Brain pericyte (primary cell): ENCODE results near the gene OTOGL.
"Not testable (repeated sequence)": the region's sequence is repeated elsewhere in the genome, so short reads cannot be mapped to it uniquely, and the experiment has no call there.

ENCODE experiments used
- DNase-seq: peaks from one replicate; pipeline ENCODE4 v3.0.0-alpha.2; 2012; ENCODE audit warnings: low read depth, low spot score

The OTOGL gene

GRCh38 chr12:80120994-80121393 lies 21.7 kb downstream of the OTOGL start:
- no peak for DNase-seq

- DNase-seq = no peak
These were observed 22.3 kb downstream of the OTOGL start for GRCh38 chr12:80121661-80122060.

GRCh38 chr12:80129895-80130530 lies 30.7 kb downstream of the OTOGL start:
- no peak for DNase-seq

GRCh38 chr12:80135624-80136023 lies 36.3 kb downstream of the OTOGL start:
- no peak for DNase-seq

GRCh38 chr12:80140005-80140404 lies 40.7 kb downstream of the OTOGL start:
- no peak for DNase-seq

GRCh38 chr12:80142640-80143039 lies 43.3 kb downstream of the OTOGL start:
- DNase-seq = no peak

GRCh38 chr12:80143537-80143936 lies 44.2 kb downstream of the OTOGL start:
- DNase-seq = no peak

GRCh38 chr12:80149547-80150313 lies 50.4 kb downstream of the OTOGL start:
- not testable (repeated sequence) for DNase-seq

GRCh38 chr12:80151131-80151530 lies 51.8 kb downstream of the OTOGL start:
- no peak for DNase-seq

GRCh38 chr12:80154261-80154660 lies 54.9 kb downstream of the OTOGL start:
- no peak for DNase-seq

GRCh38 chr12:80156306-80156705 lies 57.0 kb downstream of the OTOGL start:
- no peak for DNase-seq

GRCh38 chr12:80157645-80158044 lies 58.3 kb downstream of the OTOGL start:
- DNase-seq = no peak

GRCh38 chr12:80161612-80162011 lies 62.3 kb downstream of the OTOGL start:
- DNase-seq = no peak

GRCh38 chr12:80162177-80162576 lies 62.8 kb downstream of the OTOGL start:
- DNase-seq = no peak

GRCh38 chr12:80165746-80166145 lies 66.4 kb downstream of the OTOGL start:
- no peak for DNase-seq

- no peak for DNase-seq
These were observed 67.4 kb downstream of the OTOGL start for GRCh38 chr12:80166751-80167150.

GRCh38 chr12:80168936-80169335 lies 69.6 kb downstream of the OTOGL start:
- DNase-seq = no peak

GRCh38 chr12:80170915-80171314 lies 71.6 kb downstream of the OTOGL start:
- DNase-seq = no peak

- DNase-seq = no peak
These were observed 73.9 kb downstream of the OTOGL start for GRCh38 chr12:80173083-80173864.

- DNase-seq = no peak
These were observed 76.1 kb downstream of the OTOGL start for GRCh38 chr12:80175307-80175930.

- no peak for DNase-seq
These were observed 77.4 kb downstream of the OTOGL start for GRCh38 chr12:80176706-80177105.

- no peak for DNase-seq
These were observed 79.5 kb downstream of the OTOGL start for GRCh38 chr12:80178846-80179245.
